HG03135 (cell line): ENCODE results near the gene LCA5L.
"Not testable (repeated sequence)": the region's sequence is repeated elsewhere in the genome, so short reads cannot be mapped to it uniquely, and the experiment has no call there.

Experiments used
- ATAC-seq: cut with Tn5 transposase; IDR thresholded peaks from one replicate; pipeline ENCODE4 v1.9.1; 2021; ENCODE audit warnings: mild to moderate bottlenecking, moderate library complexity; ENCODE audit not compliant: unreplicated experiment

The LCA5L gene

GRCh38 chr21:39388038-39388810, 57.4 kb downstream of the LCA5L start:
- peak; percentile 62 for ATAC-seq

- ATAC-seq, result no peak
Observed at GRCh38 chr21:39387461-39388037, 58.0 kb downstream of the LCA5L start.

- ATAC-seq, result no peak
Observed at GRCh38 chr21:39386899-39387298, 58.7 kb downstream of the LCA5L start.

GRCh38 chr21:39386194-39386593, 59.4 kb downstream of the LCA5L start:
- no peak for ATAC-seq

GRCh38 chr21:39385299-39386145, 60.1 kb downstream of the LCA5L start:
- ATAC-seq, result peak; percentile 51

- no peak for ATAC-seq
Observed at GRCh38 chr21:39384674-39385298, 60.8 kb downstream of the LCA5L start.

- not testable (repeated sequence) for ATAC-seq
Observed at GRCh38 chr21:39382096-39382495, 63.5 kb downstream of the LCA5L start.

GRCh38 chr21:39381009-39381408, 64.6 kb downstream of the LCA5L start:
- ATAC-seq, result no peak

- ATAC-seq, result peak; percentile 92
Observed at GRCh38 chr21:39379986-39380891, 65.3 kb downstream of the LCA5L start.

- no peak for ATAC-seq
Observed at GRCh38 chr21:39377444-39378050, 68.0 kb downstream of the LCA5L start.

- ATAC-seq, result no peak
Observed at GRCh38 chr21:39375446-39375845, 70.1 kb downstream of the LCA5L start.

GRCh38 chr21:39374046-39374445, 71.5 kb downstream of the LCA5L start:
- ATAC-seq, result no peak

GRCh38 chr21:39373634-39374033, 71.9 kb downstream of the LCA5L start:
- no peak for ATAC-seq

- not testable (repeated sequence) for ATAC-seq
Observed at GRCh38 chr21:39369896-39370288, 75.7 kb downstream of the LCA5L start.

- no peak for ATAC-seq
Observed at GRCh38 chr21:39367783-39368182, 77.8 kb downstream of the LCA5L start.

GRCh38 chr21:39366563-39366962, 79.0 kb downstream of the LCA5L start:
- ATAC-seq, result no peak

- no peak for ATAC-seq
Observed at GRCh38 chr21:39364949-39365348, 80.6 kb downstream of the LCA5L start.

- ATAC-seq, result no peak
Observed at GRCh38 chr21:39363607-39364555, 81.7 kb downstream of the LCA5L start.

GRCh38 chr21:39362733-39363132, 82.8 kb downstream of the LCA5L start:
- ATAC-seq, result no peak
